ENCODE data around the gene SYTL1. TPM values are rescaled to one million over a fixed set of nuclear protein-coding genes. Genes with fewer than 3 reads are reported as not detected.
A peak's percentile ranks its signal among the peaks of the same experiment; 100 is the strongest.

SYTL1 gene
- total and polyA plus RNA-seq, 9 of the 15 experiments (the other 6 are each of a cell fraction or from before 2014, with no cell fraction given), result 0.04 to 9.3 (median 1.7) TPM

GRCh38 chr1:27333717-27334279 lies 8.0 kb upstream of the SYTL1 start (continued):
- TF ChIP-seq MGA (IDR thresholded peaks at IDR 0.05) (no peak), SMARCA4 (IDR thresholded peaks at IDR 0.05) (no peak), SRSF9 (IDR thresholded peaks at IDR 0.05; ENCODE audit: borderline replicate concordance, low read depth, low read length) (no peak), SMC3 (conservative IDR thresholded peaks at IDR 0.05; ENCODE audit: insufficient read depth, low read depth, low read length) (no peak), HNRNPK (IDR thresholded peaks at IDR 0.05; ENCODE audit: low read depth, low read length, poor library complexity, severe bottlenecking) (no peak), HNRNPUL1 (IDR thresholded peaks at IDR 0.05; ENCODE audit: low read length) (no peak), POLR2G (IDR thresholded peaks at IDR 0.05; ENCODE audit: low read depth, low read length) (peak; percentile 59), NCOA2 (IDR thresholded peaks at IDR 0.05; ENCODE audit: partially characterized antibody in 2 of 2) (no peak), NCOA6 (IDR thresholded peaks at IDR 0.05) (no peak), PHB (CRISPR knock-in tag; IDR thresholded peaks at IDR 0.05) (no peak), RBM15 (IDR thresholded peaks at IDR 0.05; ENCODE audit: insufficient read depth, low read length) (no peak)
- TF ChIP-seq, protein P1, sequence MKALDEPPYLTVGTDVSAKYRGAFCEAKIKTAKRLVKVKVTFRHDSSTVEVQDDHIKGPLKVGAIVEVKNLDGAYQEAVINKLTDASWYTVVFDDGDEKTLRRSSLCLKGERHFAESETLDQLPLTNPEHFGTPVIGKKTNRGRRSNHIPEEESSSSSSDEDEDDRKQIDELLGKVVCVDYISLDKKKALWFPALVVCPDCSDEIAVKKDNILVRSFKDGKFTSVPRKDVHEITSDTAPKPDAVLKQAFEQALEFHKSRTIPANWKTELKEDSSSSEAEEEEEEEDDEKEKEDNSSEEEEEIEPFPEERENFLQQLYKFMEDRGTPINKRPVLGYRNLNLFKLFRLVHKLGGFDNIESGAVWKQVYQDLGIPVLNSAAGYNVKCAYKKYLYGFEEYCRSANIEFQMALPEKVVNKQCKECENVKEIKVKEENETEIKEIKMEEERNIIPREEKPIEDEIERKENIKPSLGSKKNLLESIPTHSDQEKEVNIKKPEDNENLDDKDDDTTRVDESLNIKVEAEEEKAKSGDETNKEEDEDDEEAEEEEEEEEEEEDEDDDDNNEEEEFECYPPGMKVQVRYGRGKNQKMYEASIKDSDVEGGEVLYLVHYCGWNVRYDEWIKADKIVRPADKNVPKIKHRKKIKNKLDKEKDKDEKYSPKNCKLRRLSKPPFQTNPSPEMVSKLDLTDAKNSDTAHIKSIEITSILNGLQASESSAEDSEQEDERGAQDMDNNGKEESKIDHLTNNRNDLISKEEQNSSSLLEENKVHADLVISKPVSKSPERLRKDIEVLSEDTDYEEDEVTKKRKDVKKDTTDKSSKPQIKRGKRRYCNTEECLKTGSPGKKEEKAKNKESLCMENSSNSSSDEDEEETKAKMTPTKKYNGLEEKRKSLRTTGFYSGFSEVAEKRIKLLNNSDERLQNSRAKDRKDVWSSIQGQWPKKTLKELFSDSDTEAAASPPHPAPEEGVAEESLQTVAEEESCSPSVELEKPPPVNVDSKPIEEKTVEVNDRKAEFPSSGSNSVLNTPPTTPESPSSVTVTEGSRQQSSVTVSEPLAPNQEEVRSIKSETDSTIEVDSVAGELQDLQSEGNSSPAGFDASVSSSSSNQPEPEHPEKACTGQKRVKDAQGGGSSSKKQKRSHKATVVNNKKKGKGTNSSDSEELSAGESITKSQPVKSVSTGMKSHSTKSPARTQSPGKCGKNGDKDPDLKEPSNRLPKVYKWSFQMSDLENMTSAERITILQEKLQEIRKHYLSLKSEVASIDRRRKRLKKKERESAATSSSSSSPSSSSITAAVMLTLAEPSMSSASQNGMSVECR (CRISPR knock-in tag; IDR thresholded peaks at IDR 0.05), result no peak
- TF ChIP-seq, protein P2, sequence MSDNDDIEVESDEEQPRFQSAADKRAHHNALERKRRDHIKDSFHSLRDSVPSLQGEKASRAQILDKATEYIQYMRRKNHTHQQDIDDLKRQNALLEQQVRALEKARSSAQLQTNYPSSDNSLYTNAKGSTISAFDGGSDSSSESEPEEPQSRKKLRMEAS (CRISPR knock-in tag; IDR thresholded peaks at IDR 0.05), result no peak

Measured in K562 (cell line).